HG02678 (cell line): ENCODE data around the gene CDK11B.

Source experiments
- ATAC-seq: cut with Tn5 transposase; IDR thresholded peaks from one replicate; pipeline ENCODE4 v1.9.1; 2021; ENCODE audit warnings: mild to moderate bottlenecking, moderate library complexity; ENCODE audit not compliant: unreplicated experiment

Gene CDK11B

GRCh38 chr1:1628754-1629429 lies 29.9 kb downstream of the CDK11B start:
- no peak for ATAC-seq

- ATAC-seq: no peak
These were observed 30.7 kb downstream of the CDK11B start for GRCh38 chr1:1627829-1628753.

GRCh38 chr1:1627261-1627828 lies 31.5 kb downstream of the CDK11B start:
- ATAC-seq: no peak

GRCh38 chr1:1626207-1627141 lies 32.3 kb downstream of the CDK11B start:
- ATAC-seq: no peak

- ATAC-seq: no peak
These were observed 33.0 kb downstream of the CDK11B start for GRCh38 chr1:1625824-1626206.

- no peak for ATAC-seq
These were observed 33.4 kb downstream of the CDK11B start for GRCh38 chr1:1625404-1625775.

GRCh38 chr1:1624443-1625403 lies 34.1 kb downstream of the CDK11B start:
- ATAC-seq: no peak

GRCh38 chr1:1623631-1624442 lies 35.0 kb downstream of the CDK11B start:
- ATAC-seq: no peak

- no peak for ATAC-seq
These were observed 35.6 kb downstream of the CDK11B start for GRCh38 chr1:1623181-1623630.

GRCh38 chr1:1622788-1623094 lies 36.1 kb downstream of the CDK11B start:
- ATAC-seq: no peak

- ATAC-seq: no peak
These were observed 36.6 kb downstream of the CDK11B start for GRCh38 chr1:1622010-1622787.

GRCh38 chr1:1621173-1622009 lies 37.4 kb downstream of the CDK11B start:
- no peak for ATAC-seq

GRCh38 chr1:1620433-1621139 lies 38.2 kb downstream of the CDK11B start:
- ATAC-seq: no peak

- ATAC-seq: no peak
These were observed 38.9 kb downstream of the CDK11B start for GRCh38 chr1:1619917-1620361.

GRCh38 chr1:1618396-1619068 lies 40.3 kb downstream of the CDK11B start:
- ATAC-seq: no peak

GRCh38 chr1:1617925-1618324 lies 40.9 kb downstream of the CDK11B start:
- ATAC-seq: no peak
